SK-N-SH (cell line): ENCODE data around the gene FGF4.

Source experiments
- EZH2phosphoT487 ChIP-seq: fragments of 200-600 bp; sonication (generic); IDR thresholded peaks from 2 replicates; pipeline ENCODE4 v1.6.1; 2017; ENCODE audit warnings: low read depth, mixed run types, mild to moderate bottlenecking, antibody characterized with exemption, moderate library complexity, borderline replicate concordance
- FOXJ3 ChIP-seq: sonication (generic); formaldehyde crosslinking; IDR thresholded peaks from 2 replicates; pipeline ENCODE4 v1.5.1; 2020; ENCODE audit warnings: mild to moderate bottlenecking, missing genetic modification reagents
- FOXM1 ChIP-seq: IDR thresholded peaks from 2 replicates; pipeline ENCODE4 v1.4.0; 2012; ENCODE audit warnings: low read depth, mild to moderate bottlenecking
- JUND ChIP-seq: IDR thresholded peaks from 2 replicates; pipeline ENCODE4 v1.4.0; 2012
- SMC3 ChIP-seq: IDR thresholded peaks from 2 replicates; pipeline ENCODE4 v1.6.1; 2012; ENCODE audit warnings: low read depth, low read length, improper control_type of control experiment
- TF ChIP-seq, protein P1 (sequence below): fragments of 150-350 bp; IDR thresholded peaks from 2 replicates; pipeline ENCODE4 v1.6.1; 2017; ENCODE audit warnings: antibody characterized with exemption, low read length, low read depth, borderline replicate concordance
- TF ChIP-seq, protein P2 (sequence below): fragments of 200-600 bp; sonication (generic); IDR thresholded peaks from 2 replicates; pipeline ENCODE4 v1.6.1; 2017; ENCODE audit warnings: antibody characterized with exemption, mild to moderate bottlenecking, moderate library complexity
- TF ChIP-seq, protein P3 (sequence below): IDR thresholded peaks from 2 replicates; pipeline ENCODE4 v1.6.1; 2012; ENCODE audit warnings: mild to moderate bottlenecking, low read depth, low read length, moderate library complexity
- TF ChIP-seq, protein P4 (sequence below): IDR thresholded peaks from 2 replicates; pipeline ENCODE4 v1.4.0; 2012; ENCODE audit warnings: low read depth, borderline replicate concordance

DNA sequence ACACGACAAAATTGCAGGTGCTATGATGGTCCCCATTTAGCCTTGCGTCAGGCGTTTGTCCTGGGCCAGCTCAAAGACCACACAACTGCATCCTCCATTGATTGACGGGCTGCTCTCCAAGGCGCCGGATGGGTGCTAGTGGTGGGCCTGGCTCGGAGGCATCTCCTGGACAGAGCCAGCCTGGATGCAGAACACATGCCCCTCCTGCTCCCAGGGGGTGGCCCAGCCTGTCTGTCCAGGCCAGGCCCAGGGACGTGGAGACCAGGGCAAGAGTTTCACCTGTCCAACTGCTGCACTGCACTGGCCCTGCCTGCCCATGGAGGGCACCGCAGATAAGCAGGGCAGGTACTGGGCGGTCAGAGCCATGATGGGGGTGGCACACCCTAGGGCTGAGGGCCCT is 47.9 kb downstream of the FGF4 start:
- TF ChIP-seq, protein P1, sequence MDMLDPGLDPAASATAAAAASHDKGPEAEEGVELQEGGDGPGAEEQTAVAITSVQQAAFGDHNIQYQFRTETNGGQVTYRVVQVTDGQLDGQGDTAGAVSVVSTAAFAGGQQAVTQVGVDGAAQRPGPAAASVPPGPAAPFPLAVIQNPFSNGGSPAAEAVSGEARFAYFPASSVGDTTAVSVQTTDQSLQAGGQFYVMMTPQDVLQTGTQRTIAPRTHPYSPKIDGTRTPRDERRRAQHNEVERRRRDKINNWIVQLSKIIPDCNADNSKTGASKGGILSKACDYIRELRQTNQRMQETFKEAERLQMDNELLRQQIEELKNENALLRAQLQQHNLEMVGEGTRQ = no peak
- TF ChIP-seq, protein P2, sequence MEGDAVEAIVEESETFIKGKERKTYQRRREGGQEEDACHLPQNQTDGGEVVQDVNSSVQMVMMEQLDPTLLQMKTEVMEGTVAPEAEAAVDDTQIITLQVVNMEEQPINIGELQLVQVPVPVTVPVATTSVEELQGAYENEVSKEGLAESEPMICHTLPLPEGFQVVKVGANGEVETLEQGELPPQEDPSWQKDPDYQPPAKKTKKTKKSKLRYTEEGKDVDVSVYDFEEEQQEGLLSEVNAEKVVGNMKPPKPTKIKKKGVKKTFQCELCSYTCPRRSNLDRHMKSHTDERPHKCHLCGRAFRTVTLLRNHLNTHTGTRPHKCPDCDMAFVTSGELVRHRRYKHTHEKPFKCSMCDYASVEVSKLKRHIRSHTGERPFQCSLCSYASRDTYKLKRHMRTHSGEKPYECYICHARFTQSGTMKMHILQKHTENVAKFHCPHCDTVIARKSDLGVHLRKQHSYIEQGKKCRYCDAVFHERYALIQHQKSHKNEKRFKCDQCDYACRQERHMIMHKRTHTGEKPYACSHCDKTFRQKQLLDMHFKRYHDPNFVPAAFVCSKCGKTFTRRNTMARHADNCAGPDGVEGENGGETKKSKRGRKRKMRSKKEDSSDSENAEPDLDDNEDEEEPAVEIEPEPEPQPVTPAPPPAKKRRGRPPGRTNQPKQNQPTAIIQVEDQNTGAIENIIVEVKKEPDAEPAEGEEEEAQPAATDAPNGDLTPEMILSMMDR = no peak
- TF ChIP-seq EZH2phosphoT487 (no peak), FOXJ3 (CRISPR knock-in tag) (no peak), SMC3 (no peak), FOXM1 (no peak), JUND (no peak)
- TF ChIP-seq, protein P3, sequence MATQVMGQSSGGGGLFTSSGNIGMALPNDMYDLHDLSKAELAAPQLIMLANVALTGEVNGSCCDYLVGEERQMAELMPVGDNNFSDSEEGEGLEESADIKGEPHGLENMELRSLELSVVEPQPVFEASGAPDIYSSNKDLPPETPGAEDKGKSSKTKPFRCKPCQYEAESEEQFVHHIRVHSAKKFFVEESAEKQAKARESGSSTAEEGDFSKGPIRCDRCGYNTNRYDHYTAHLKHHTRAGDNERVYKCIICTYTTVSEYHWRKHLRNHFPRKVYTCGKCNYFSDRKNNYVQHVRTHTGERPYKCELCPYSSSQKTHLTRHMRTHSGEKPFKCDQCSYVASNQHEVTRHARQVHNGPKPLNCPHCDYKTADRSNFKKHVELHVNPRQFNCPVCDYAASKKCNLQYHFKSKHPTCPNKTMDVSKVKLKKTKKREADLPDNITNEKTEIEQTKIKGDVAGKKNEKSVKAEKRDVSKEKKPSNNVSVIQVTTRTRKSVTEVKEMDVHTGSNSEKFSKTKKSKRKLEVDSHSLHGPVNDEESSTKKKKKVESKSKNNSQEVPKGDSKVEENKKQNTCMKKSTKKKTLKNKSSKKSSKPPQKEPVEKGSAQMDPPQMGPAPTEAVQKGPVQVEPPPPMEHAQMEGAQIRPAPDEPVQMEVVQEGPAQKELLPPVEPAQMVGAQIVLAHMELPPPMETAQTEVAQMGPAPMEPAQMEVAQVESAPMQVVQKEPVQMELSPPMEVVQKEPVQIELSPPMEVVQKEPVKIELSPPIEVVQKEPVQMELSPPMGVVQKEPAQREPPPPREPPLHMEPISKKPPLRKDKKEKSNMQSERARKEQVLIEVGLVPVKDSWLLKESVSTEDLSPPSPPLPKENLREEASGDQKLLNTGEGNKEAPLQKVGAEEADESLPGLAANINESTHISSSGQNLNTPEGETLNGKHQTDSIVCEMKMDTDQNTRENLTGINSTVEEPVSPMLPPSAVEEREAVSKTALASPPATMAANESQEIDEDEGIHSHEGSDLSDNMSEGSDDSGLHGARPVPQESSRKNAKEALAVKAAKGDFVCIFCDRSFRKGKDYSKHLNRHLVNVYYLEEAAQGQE = no peak
- TF ChIP-seq, protein P4, sequence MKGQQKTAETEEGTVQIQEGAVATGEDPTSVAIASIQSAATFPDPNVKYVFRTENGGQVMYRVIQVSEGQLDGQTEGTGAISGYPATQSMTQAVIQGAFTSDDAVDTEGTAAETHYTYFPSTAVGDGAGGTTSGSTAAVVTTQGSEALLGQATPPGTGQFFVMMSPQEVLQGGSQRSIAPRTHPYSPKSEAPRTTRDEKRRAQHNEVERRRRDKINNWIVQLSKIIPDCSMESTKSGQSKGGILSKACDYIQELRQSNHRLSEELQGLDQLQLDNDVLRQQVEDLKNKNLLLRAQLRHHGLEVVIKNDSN = no peak
